Spinal cord (tissue), 10 donors: ENCODE measurements around the gene PAX8. TPM values are rescaled to one million over a fixed set of nuclear protein-coding genes. Genes with fewer than 3 reads are reported as not detected.

Source experiments
- DNase-seq, 6 donors: peaks; one replicate each; pipeline versions ENCODE4 v3.0.0 to v3.0.0-alpha.2; 2013 to 2015; ENCODE audit warnings: low spot score in 6 of 6, low read depth in 4 of 6
- H3K27ac ChIP-seq: one replicate; pipeline ENCODE4 v1.5.1; 2013; ENCODE audit warnings: low read depth, low read length, control low read depth
- H3K27me3 ChIP-seq: one replicate; pipeline ENCODE4 v1.6.1; 2013; ENCODE audit warnings: low read length; ENCODE audit not compliant: control insufficient read depth, insufficient read depth
- H3K36me3 ChIP-seq: one replicate; pipeline ENCODE4 v1.6.1; 2013; ENCODE audit warnings: low read length; ENCODE audit not compliant: control insufficient read depth, insufficient read depth
- H3K4me1 ChIP-seq: one replicate; pipeline ENCODE4 v1.6.1; 2013; ENCODE audit warnings: low read length; ENCODE audit not compliant: control insufficient read depth, insufficient read depth
- H3K4me3 ChIP-seq: one replicate; pipeline ENCODE4 v1.5.1; 2013; ENCODE audit warnings: low read depth, low read length, control low read depth
- H3K9me3 ChIP-seq: one replicate; pipeline ENCODE4 v1.6.1; 2013; ENCODE audit warnings: low read length; ENCODE audit not compliant: control insufficient read depth, insufficient read depth
- WGBS: methylation state at CpG from one replicate; pipeline ENCODE4 v1.1.5; 2013; ENCODE audit warnings: missing lambda C conversion rate; ENCODE audit not compliant: insufficient coverage; 5-methylcytosine and 5-hydroxymethylcytosine counted together
- polyA plus RNA-seq, 2 donors: library from polyadenylated mRNA; unstranded; fragments of 120-200 nt; gene quantifications; one replicate each; pipeline ENCODE4 v1.2.1, GENCODE V29; 2013; ENCODE audit not compliant: insufficient read length in 2 of 2
- total RNA-seq, 2 donors: library from RNA; depleted of rRNA in 1 of 2; stranded (reverse); fragments of 120-200 nt in 1 of 2; fragments of >200 nt in 1 of 2; gene quantifications; one replicate each; pipeline versions ENCODE4 v1.2.3 to v1.2.4, GENCODE V29; 2013 to 2014
- donor health status: healthy.

The PAX8 gene
- total and polyA plus RNA-seq, 4 donors, result 3.7 to 42.7 (median 16.1) TPM

DNA sequence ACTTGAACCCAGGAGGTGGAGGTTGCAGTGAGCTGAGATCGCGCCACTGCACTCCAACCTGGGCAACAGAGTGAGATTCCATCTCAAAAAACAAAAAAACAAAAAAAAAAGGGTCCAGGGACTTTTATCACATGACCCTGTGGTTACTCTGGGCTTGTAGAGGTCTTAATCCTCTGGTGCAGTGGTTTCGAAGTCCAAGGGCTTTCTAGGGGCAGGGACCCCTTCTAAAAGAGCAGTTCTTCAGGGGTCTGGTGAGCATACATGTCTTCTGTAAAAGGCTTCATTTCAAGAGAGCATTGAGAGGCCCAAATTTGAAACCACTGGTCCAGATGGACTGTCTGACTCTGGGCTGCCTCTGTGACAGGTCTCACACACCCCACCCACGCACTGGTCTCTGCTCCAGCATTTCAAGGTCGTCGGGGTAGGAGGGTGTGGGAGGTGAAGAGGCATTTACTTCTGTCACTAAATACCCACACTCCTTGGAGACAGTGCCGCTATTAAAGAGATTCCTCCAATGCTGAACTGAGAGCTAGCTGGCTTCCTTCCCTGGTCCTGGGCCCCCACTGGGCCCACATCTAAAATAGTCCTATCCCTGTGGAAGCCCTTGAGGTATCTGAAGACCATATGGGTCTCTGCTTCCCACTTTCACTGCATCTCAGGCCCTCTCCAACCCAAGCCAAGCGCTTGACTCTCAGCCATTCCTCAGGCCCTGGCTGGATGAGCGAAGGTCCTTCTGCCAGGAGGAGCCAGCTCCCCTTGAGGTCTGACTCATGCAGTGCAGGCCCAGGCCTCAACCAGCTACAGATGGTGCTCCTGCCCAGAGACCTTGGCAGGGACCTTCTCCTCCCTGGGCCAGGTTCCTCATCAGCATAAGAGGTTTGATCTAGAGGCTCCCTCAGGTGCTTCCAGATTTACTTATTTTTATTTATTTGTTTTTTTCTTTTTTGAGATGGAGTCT lies 44.8 kb downstream of the PAX8 start:
- Histone ChIP-seq H3K27me3 (no peaks in the 10 kb centered on the region), H3K9me3 (no peaks in the 10 kb centered on the region), H3K4me1 (peaks cover 22% of the 10 kb centered on the region), H3K36me3 (peaks cover 12% of the 10 kb centered on the region), H3K27ac (no peak overlapping the region), H3K4me3 (no peak overlapping the region)
- no peak for DNase-seq
- WGBS, result 95% methylated on average over 4 of the region's 9 CpGs

DNA sequence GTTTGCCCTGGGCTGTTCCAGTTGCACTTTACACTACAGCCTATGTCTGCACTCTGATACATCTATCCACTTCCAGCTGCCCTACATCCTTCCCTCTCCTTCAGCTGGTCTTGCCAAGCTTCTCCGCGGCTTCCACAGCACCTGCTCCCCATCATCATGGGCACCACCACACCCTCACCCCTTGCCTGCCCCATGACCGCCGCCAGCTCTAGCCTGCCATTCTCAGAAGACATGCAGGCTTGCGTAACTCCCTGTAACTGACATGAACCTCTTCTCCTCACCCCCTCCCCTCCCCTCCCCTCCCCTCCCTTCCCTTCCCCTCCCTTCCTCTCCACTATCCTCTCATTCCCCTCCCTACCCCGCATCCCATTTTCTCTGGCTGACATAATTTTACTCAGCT lies 46.0 kb downstream of the PAX8 start:
- DNase-seq, result no peak
- Histone ChIP-seq H3K36me3 (peaks cover 12% of the 10 kb centered on the region), H3K27me3 (no peaks in the 10 kb centered on the region), H3K4me1 (peaks cover 22% of the 10 kb centered on the region), H3K27ac (no peak overlapping the region), H3K9me3 (no peaks in the 10 kb centered on the region), H3K4me3 (no peak overlapping the region)
- WGBS, result 90% methylated on average over 6 of the region's 6 CpGs

GRCh38 chr2:113232123-113232522 lies 46.6 kb downstream of the PAX8 start:
- Histone ChIP-seq H3K4me3 (no peak overlapping the region), H3K9me3 (no peaks in the 10 kb centered on the region), H3K36me3 (peaks cover 13% of the 10 kb centered on the region), H3K27ac (no peak overlapping the region), H3K27me3 (no peaks in the 10 kb centered on the region), H3K4me1 (peaks cover 23% of the 10 kb centered on the region)
- 93% methylated on average over 3 of the region's 3 CpGs for WGBS
- no peak for DNase-seq

GRCh38 chr2:113231064-113231463 lies 47.7 kb downstream of the PAX8 start:
- Histone ChIP-seq H3K27ac (no peak overlapping the region), H3K27me3 (no peaks in the 10 kb centered on the region), H3K4me1 (peaks cover 25% of the 10 kb centered on the region), H3K9me3 (no peaks in the 10 kb centered on the region), H3K36me3 (peaks cover 10% of the 10 kb centered on the region), H3K4me3 (no peak overlapping the region)
- DNase-seq, result no peak
- WGBS, result 47% methylated on average over 2 of the region's 3 CpGs

DNA sequence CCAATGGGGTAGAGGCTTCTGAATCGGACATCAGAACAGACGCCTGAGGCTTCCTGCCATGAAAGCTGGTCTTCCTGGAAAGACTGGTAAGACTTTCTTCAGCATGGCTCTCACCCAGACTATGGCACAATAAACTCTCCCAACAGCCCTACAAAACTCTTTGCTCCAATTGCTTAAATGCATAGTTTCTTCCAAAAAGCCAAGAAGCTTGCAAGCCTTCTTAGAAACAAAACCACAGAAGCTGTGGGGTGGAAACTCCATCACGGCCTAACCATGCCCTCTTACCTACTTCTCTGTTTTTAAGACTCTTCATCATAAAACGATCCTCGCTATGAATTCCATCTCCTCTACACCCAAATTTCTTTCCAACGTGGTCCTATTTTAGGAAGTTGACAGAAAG lies 48.2 kb downstream of the PAX8 start:
- Histone ChIP-seq H3K4me1 (peaks cover 30% of the 10 kb centered on the region), H3K27me3 (no peaks in the 10 kb centered on the region), H3K9me3 (no peaks in the 10 kb centered on the region), H3K4me3 (no peak overlapping the region), H3K36me3 (peaks cover 9% of the 10 kb centered on the region), H3K27ac (no peak overlapping the region)
- 90% methylated on average over 3 of the region's 6 CpGs for WGBS
- no peak for DNase-seq

DNA sequence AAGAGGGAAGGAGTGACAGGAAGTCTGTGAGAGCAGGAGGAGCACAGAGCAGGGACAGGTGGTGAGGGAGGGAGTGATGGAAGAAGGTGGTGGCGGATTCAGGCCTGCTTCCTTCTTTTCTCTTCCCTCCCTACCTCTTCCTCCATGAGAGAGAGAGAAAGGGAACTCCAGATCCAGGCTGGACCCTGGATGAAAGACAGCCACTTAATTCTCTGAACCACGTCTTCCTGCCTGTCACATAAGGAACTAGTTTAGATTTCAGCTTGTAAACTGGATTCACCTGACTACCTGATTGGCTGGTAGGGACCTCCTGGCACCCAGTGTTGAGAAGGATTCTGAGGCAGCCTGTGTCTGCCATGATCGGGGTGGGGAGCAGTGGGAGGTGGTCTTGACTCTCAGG lies 48.9 kb downstream of the PAX8 start:
- WGBS, result 83% methylated on average over 1 of the region's 3 CpGs
- H3K4me1 ChIP-seq, result peaks cover 26% of the 10 kb centered on the region

GRCh38 chr2:113228991-113229716 lies 49.6 kb downstream of the PAX8 start:
- 14% methylated on average over 1 of the region's 3 CpGs for WGBS

More for the DNA sequence above, 48.9 kb downstream of the PAX8 start:
- no peak for DNase-seq
- Histone ChIP-seq H3K9me3 (no peaks in the 10 kb centered on the region), H3K27me3 (no peaks in the 10 kb centered on the region), H3K4me3 (no peak overlapping the region), H3K36me3 (peaks cover 3% of the 10 kb centered on the region), H3K27ac (no peak overlapping the region)

GRCh38 chr2:113228351-113228750 lies 50.4 kb downstream of the PAX8 start:
- Histone ChIP-seq H3K4me3 (no peak overlapping the region), H3K36me3 (peaks cover 3% of the 10 kb centered on the region), H3K27me3 (no peaks in the 10 kb centered on the region), H3K4me1 (peaks cover 22% of the 10 kb centered on the region), H3K9me3 (no peaks in the 10 kb centered on the region), H3K27ac (no peak overlapping the region)
- WGBS, result 38% methylated on average over 1 of the region's 1 CpG
- DNase-seq, result no peak

More at GRCh38 chr2:113228991-113229716, 49.6 kb downstream of the PAX8 start:
- no peaks in the 10 kb centered on the region for H3K27me3 ChIP-seq
- H3K4me1 ChIP-seq, result peaks cover 26% of the 10 kb centered on the region
- no peak overlapping the region for H3K4me3 ChIP-seq
- DNase-seq, result no peak
- no peaks in the 10 kb centered on the region for H3K9me3 ChIP-seq
- H3K27ac ChIP-seq, result no peak overlapping the region
- peaks cover 3% of the 10 kb centered on the region for H3K36me3 ChIP-seq

DNA sequence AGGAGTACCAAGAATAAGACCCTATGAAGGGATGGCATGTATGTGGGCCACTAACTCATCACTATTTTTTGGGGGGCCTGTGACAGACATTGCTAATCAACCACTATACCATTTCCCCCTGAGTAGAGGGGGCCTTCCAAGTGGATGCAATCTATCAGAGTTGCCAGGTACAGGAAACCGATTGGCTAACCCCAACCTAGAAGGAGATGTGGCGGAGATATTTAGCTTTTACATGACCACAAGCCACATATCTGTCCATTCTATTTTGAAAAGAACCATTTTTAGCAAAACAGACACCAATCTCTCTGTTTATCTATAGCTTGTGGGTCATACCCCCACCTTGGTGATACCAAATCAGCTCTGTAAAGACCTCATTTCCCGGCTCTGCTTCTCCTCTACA lies 51.0 kb downstream of the PAX8 start:
- no peak for DNase-seq
- no peak overlapping the region for H3K27ac ChIP-seq
- H3K4me1 ChIP-seq, result peaks cover 22% of the 10 kb centered on the region
- WGBS, result 100% methylated on average over 1 of the region's 3 CpGs
- no peak overlapping the region for H3K4me3 ChIP-seq
- no peaks in the 10 kb centered on the region for H3K27me3 ChIP-seq
- peaks cover 3% of the 10 kb centered on the region for H3K36me3 ChIP-seq
- no peaks in the 10 kb centered on the region for H3K9me3 ChIP-seq
